ENCODE results near the gene MCIDAS.

The MCIDAS gene

GRCh38 chr5:55225346-55225745, 1.8 kb downstream of the MCIDAS start:
- Histone ChIP-seq H3K4me1 (ENCODE audit: insufficient read depth, low read length, severe bottlenecking) (peaks cover 14% of the 10 kb centered on the region), H4K20me1 (ENCODE audit: insufficient read depth, low read length) (no peaks in the 10 kb centered on the region), H3K9me3 (ENCODE audit: low read length) (no peaks in the 10 kb centered on the region), H3K36me3 (ENCODE audit: insufficient read depth, low read length) (no peaks in the 10 kb centered on the region), H3K27ac (ENCODE audit: low read depth, low read length, poor library complexity, severe bottlenecking) (no peak overlapping the region), H3K4me3 (ENCODE audit: low read depth, low read length, poor library complexity, severe bottlenecking) (no peak overlapping the region), H2AFZ (ENCODE audit: low read length) (no peak overlapping the region), H3K9me2 (ENCODE audit: low read depth, low read length) (no peaks in the 10 kb centered on the region), H3K4me2 (ENCODE audit: low read length) (no peak overlapping the region), H3K27me3 (ENCODE audit: insufficient read depth, low read length) (0 out of 2 replicates have a peak, but pooled peaks cover 6% of the 10 kb centered on the region), H3K9ac (ENCODE audit: low read length) (no peak overlapping the region), H3F3A (ENCODE audit: insufficient read depth, low read length) (no peaks in the 10 kb centered on the region), H3K79me2 (ENCODE audit: insufficient read depth, low read length) (no peaks in the 10 kb centered on the region)
- TF ChIP-seq EZH2 (IDR thresholded peaks at IDR 0.05; ENCODE audit: borderline replicate concordance, low read length) (no peak), CTCF (IDR thresholded peaks at IDR 0.05; ENCODE audit: low read length) (no peak)

- Histone ChIP-seq H3K9me3 (ENCODE audit: low read length) (no peaks in the 10 kb centered on the region), H3K9ac (ENCODE audit: low read length) (no peak overlapping the region), H3K27ac (ENCODE audit: low read depth, low read length, poor library complexity, severe bottlenecking) (no peak overlapping the region), H3K79me2 (ENCODE audit: insufficient read depth, low read length) (no peaks in the 10 kb centered on the region), H3K27me3 (ENCODE audit: insufficient read depth, low read length) (0 out of 2 replicates have a peak, but pooled peaks cover 6% of the 10 kb centered on the region), H3K4me2 (ENCODE audit: low read length) (no peak overlapping the region), H3K4me3 (ENCODE audit: low read depth, low read length, poor library complexity, severe bottlenecking) (no peak overlapping the region), H4K20me1 (ENCODE audit: insufficient read depth, low read length) (no peaks in the 10 kb centered on the region), H2AFZ (ENCODE audit: low read length) (no peak overlapping the region), H3F3A (ENCODE audit: insufficient read depth, low read length) (no peaks in the 10 kb centered on the region), H3K9me2 (ENCODE audit: low read depth, low read length) (no peaks in the 10 kb centered on the region), H3K36me3 (ENCODE audit: insufficient read depth, low read length) (no peaks in the 10 kb centered on the region), H3K4me1 (ENCODE audit: insufficient read depth, low read length, severe bottlenecking) (peaks cover 14% of the 10 kb centered on the region)
- no peak for TF ChIP-seq EZH2 (IDR thresholded peaks at IDR 0.05; ENCODE audit: borderline replicate concordance, low read length)
- no peak for TF ChIP-seq CTCF (IDR thresholded peaks at IDR 0.05; ENCODE audit: low read length)
These were observed 3.3 kb downstream of the MCIDAS start for GRCh38 chr5:55223812-55224240.

GRCh38 chr5:55222985-55223811, 3.9 kb downstream of the MCIDAS start:
- TF ChIP-seq CTCF (IDR thresholded peaks at IDR 0.05; ENCODE audit: low read length), result no peak
- TF ChIP-seq EZH2 (IDR thresholded peaks at IDR 0.05; ENCODE audit: borderline replicate concordance, low read length), result no peak
- no peak overlapping the region for H2AFZ ChIP-seq (ENCODE audit: low read length)
- H3K9ac ChIP-seq (ENCODE audit: low read length), result no peak overlapping the region
- no peaks in the 10 kb centered on the region for H3K79me2 ChIP-seq (ENCODE audit: insufficient read depth, low read length)
- no peaks in the 10 kb centered on the region for H4K20me1 ChIP-seq (ENCODE audit: insufficient read depth, low read length)
- H3K4me1 ChIP-seq (ENCODE audit: insufficient read depth, low read length, severe bottlenecking), result peaks cover 14% of the 10 kb centered on the region
- H3F3A ChIP-seq (ENCODE audit: insufficient read depth, low read length), result no peaks in the 10 kb centered on the region
- H3K4me2 ChIP-seq (ENCODE audit: low read length), result no peak overlapping the region
- no peak overlapping the region for H3K4me3 ChIP-seq (ENCODE audit: low read depth, low read length, poor library complexity, severe bottlenecking)
- no peaks in the 10 kb centered on the region for H3K9me2 ChIP-seq (ENCODE audit: low read depth, low read length)
- no peaks in the 10 kb centered on the region for H3K9me3 ChIP-seq (ENCODE audit: low read length)
- 0 out of 2 replicates have a peak, but pooled peaks cover 6% of the 10 kb centered on the region for H3K27me3 ChIP-seq (ENCODE audit: insufficient read depth, low read length)
- no peak overlapping the region for H3K27ac ChIP-seq (ENCODE audit: low read depth, low read length, poor library complexity, severe bottlenecking)
- no peaks in the 10 kb centered on the region for H3K36me3 ChIP-seq (ENCODE audit: insufficient read depth, low read length)

Data from OCI-LY1 (cell line).